Esophagus squamous epithelium (tissue), 5 donors: ENCODE results near the gene TUBGCP2. TPM values are rescaled to one million over a fixed set of nuclear protein-coding genes. Genes with fewer than 3 reads are reported as not detected.

Source experiments
- DNase-seq: peaks from one replicate; lab custom pipeline; 2025; lab: John Stamatoyannopoulos, UW
- H3K27ac ChIP-seq, 4 donors: fragments of 200-600 bp; sonication (generic); one replicate each; pipeline ENCODE4 v1.5.1; 2016 to 2019; ENCODE audit warnings: mild to moderate bottlenecking in 1 of 4
- H3K27me3 ChIP-seq, 4 donors: fragments of 200-600 bp; sonication (generic); 1 replicate in 3 of 4; 2 replicates in 1 of 4; pipeline versions ENCODE4 v1.5.1 to v1.6.0; 2017 to 2021; ENCODE audit warnings: antibody characterized with exemption in 1 of 4
- H3K36me3 ChIP-seq, 3 donors: fragments of 200-600 bp; sonication (generic); one replicate each; pipeline ENCODE4 v1.5.1; 2016 to 2019
- H3K4me1 ChIP-seq, 3 donors: fragments of 200-600 bp; sonication (generic); one replicate each; pipeline ENCODE4 v1.5.1; 2017 to 2019
- H3K4me3 ChIP-seq, 4 donors: fragments of 200-600 bp; sonication (generic); 1 replicate in 3 of 4; 2 replicates in 1 of 4; pipeline ENCODE4 v1.5.1; 2016 to 2019; ENCODE audit warnings: mild to moderate bottlenecking in 2 of 4, moderate library complexity in 1 of 4
- H3K9me3 ChIP-seq, 3 donors: fragments of 200-600 bp; sonication (generic); one replicate each; pipeline ENCODE4 v1.5.1; 2016 to 2019
- CTCF ChIP-seq, 6 experiments: fragments of 450-650 bp in 4 of 6; fragments of 200-600 bp in 2 of 6; sonication (generic) in 2 of 6; IDR thresholded peaks; one replicate each; pipeline ENCODE4 v1.5.1; 2016 to 2019; ENCODE audit warnings: antibody characterized with exemption in 6 of 6, mild to moderate bottlenecking in 4 of 6, moderate library complexity in 4 of 6
- POLR2A ChIP-seq, 4 donors: fragments of 450-650 bp; IDR thresholded peaks; one replicate each; pipeline ENCODE4 v1.6.1; 2017; ENCODE audit warnings: antibody characterized with exemption in 4 of 4, mild to moderate bottlenecking in 4 of 4, moderate library complexity in 3 of 4
- WGBS, 2 donors: methylation state at CpG; one replicate each; pipeline ENCODE4 v1.1.5; 2018; 5-methylcytosine and 5-hydroxymethylcytosine counted together
- intact Hi-C: fragments of 100-400 bp; cut with DNase I; formaldehyde crosslinking; loops from one replicate; pipeline ENCODE4 v1.15.0; 2022
- total RNA-seq, 4 donors: library from RNA; depleted of rRNA; stranded (reverse); fragments of >200 nt; gene quantifications; one replicate each; pipeline ENCODE4 v1.1.0, GENCODE V29; 2016
- donor health status: DM: yes; HTN: yes; CAD: no.

TUBGCP2 gene
- total RNA-seq, 4 donors from 2014 or later, result 28.4 to 44.4 (median 38.9) TPM

- H3K36me3 ChIP-seq, result peaks cover 0 to 6% (median 0%) of the 10 kb centered on the region in 3 donors
- H3K4me3 ChIP-seq, result no peak overlapping the region
- DNase-seq, result no peak
- no peaks in the 10 kb centered on the region for H3K9me3 ChIP-seq
- intact Hi-C loops, result no loop called here
- H3K4me1 ChIP-seq, result peaks cover 3 to 22% (median 5%) of the 10 kb centered on the region in 3 donors
- no peak overlapping the region for H3K27ac ChIP-seq
- no CpG with 5 or more reads among the region's 19 CpGs for WGBS, 2 donors
- peaks cover 0 to 21% (median 3%) of the 10 kb centered on the region in 4 donors for H3K27me3 ChIP-seq
- TF ChIP-seq CTCF (IDR thresholded peaks at IDR 0.05) (no peak), POLR2A (IDR thresholded peaks at IDR 0.05) (no peak)
These were observed 37.8 kb downstream of the TUBGCP2 start for GRCh38 chr10:133270773-133271297.

- Histone ChIP-seq H3K36me3 (peaks cover 0 to 6% (median 0%) of the 10 kb centered on the region in 3 donors), H3K4me1 (peaks cover 1 to 17% (median 5%) of the 10 kb centered on the region in 3 donors), H3K27me3 (peaks cover 0 to 15% (median 2%) of the 10 kb centered on the region in 4 donors), H3K4me3 (no peak overlapping the region), H3K27ac (no peak overlapping the region), H3K9me3 (no peaks in the 10 kb centered on the region)
- TF ChIP-seq POLR2A (IDR thresholded peaks at IDR 0.05), result no peak
- TF ChIP-seq CTCF (IDR thresholded peaks at IDR 0.05), result no peak
- intact Hi-C loops, result no loop called here
- 85% methylated on average over 8 of the region's 20 CpGs; no CpG with 5 or more reads in 1 of the 2 donors for WGBS, 2 donors
- no peak for DNase-seq
These were observed 38.5 kb downstream of the TUBGCP2 start for GRCh38 chr10:133270204-133270603.

GRCh38 chr10:133269367-133269766 is 39.3 kb downstream of the TUBGCP2 start:
- H3K9me3 ChIP-seq, result no peaks in the 10 kb centered on the region
- no peak for DNase-seq
- peaks cover 0 to 17% (median 0%) of the 10 kb centered on the region in 3 donors for H3K4me1 ChIP-seq
- peaks cover 0 to 7% (median under 1%) of the 10 kb centered on the region in 4 donors for H3K27me3 ChIP-seq
- peaks cover 0 to 6% (median 0%) of the 10 kb centered on the region in 3 donors for H3K36me3 ChIP-seq
- intact Hi-C loops, result no loop called here
- H3K4me3 ChIP-seq, result no peak overlapping the region
- TF ChIP-seq CTCF (IDR thresholded peaks at IDR 0.05) (no peak), POLR2A (IDR thresholded peaks at IDR 0.05) (no peak)
- no peak overlapping the region for H3K27ac ChIP-seq
- WGBS, 2 donors, result no CpG with 5 or more reads among the region's 26 CpGs

GRCh38 chr10:133268532-133268931 is 40.1 kb downstream of the TUBGCP2 start:
- peaks cover 0 to 6% (median 0%) of the 10 kb centered on the region in 3 donors for H3K36me3 ChIP-seq
- no peaks in the 10 kb centered on the region for H3K9me3 ChIP-seq
- intact Hi-C loops, result no loop called here
- WGBS, 2 donors, result 80% methylated on average over 2 of the region's 22 CpGs; no CpG with 5 or more reads in 1 of the 2 donors
- no peak for DNase-seq
- no peak for TF ChIP-seq CTCF (IDR thresholded peaks at IDR 0.05)
- no peak for TF ChIP-seq POLR2A (IDR thresholded peaks at IDR 0.05)
- H3K27me3 ChIP-seq, result no peaks in the 10 kb centered on the region
- peaks cover 0 to 14% (median 3%) of the 10 kb centered on the region in 3 donors for H3K4me1 ChIP-seq
- H3K4me3 ChIP-seq, result no peak overlapping the region
- H3K27ac ChIP-seq, result no peak overlapping the region

- WGBS, 2 donors, result 90% methylated on average over 2 of the region's 22 CpGs; no CpG with 5 or more reads in 1 of the 2 donors
- no peak for TF ChIP-seq CTCF (IDR thresholded peaks at IDR 0.05)
- no peak for TF ChIP-seq POLR2A (IDR thresholded peaks at IDR 0.05)
- no peak for DNase-seq
- Histone ChIP-seq H3K36me3 (peaks cover 0 to 6% (median 0%) of the 10 kb centered on the region in 3 donors), H3K27me3 (no peaks in the 10 kb centered on the region), H3K4me1 (peaks cover 1 to 21% (median 5%) of the 10 kb centered on the region in 3 donors), H3K4me3 (no peak overlapping the region), H3K27ac (no peak overlapping the region), H3K9me3 (no peaks in the 10 kb centered on the region)
- intact Hi-C loops, result no loop called here
These were observed 40.8 kb downstream of the TUBGCP2 start for GRCh38 chr10:133267829-133268228.
